Mucosa of rectum (tissue), 2 donors: ENCODE measurements around the gene SMPD4.
A peak's percentile ranks its signal among the peaks of the same experiment; 100 is the strongest.
"Not testable (repeated sequence)": the region's sequence is repeated elsewhere in the genome, so short reads cannot be mapped to it uniquely, and the experiment has no call there.

ENCODE experiments used
- H3K27ac ChIP-seq, 2 donors: one replicate each; pipeline ENCODE4 v1.7.0; 2013; ENCODE audit warnings: inconsistent platforms in 2 of 2, low read depth in 2 of 2, low read length in 2 of 2
- H3K27me3 ChIP-seq, 2 donors: one replicate each; pipeline ENCODE4 v1.7.0; 2013; ENCODE audit warnings: low read length in 2 of 2; ENCODE audit not compliant: control insufficient read depth in 2 of 2, insufficient read depth in 2 of 2
- H3K36me3 ChIP-seq, 2 donors: one replicate each; pipeline ENCODE4 v1.7.0; 2013; ENCODE audit warnings: low read length in 2 of 2; ENCODE audit not compliant: control insufficient read depth in 2 of 2, insufficient read depth in 2 of 2
- H3K4me1 ChIP-seq, 2 donors: one replicate each; pipeline ENCODE4 v1.7.0; 2013; ENCODE audit warnings: low read length in 2 of 2, mild to moderate bottlenecking in 1 of 2; ENCODE audit not compliant: control insufficient read depth in 2 of 2, insufficient read depth in 2 of 2
- H3K4me3 ChIP-seq, 2 donors: one replicate each; pipeline ENCODE4 v1.7.0; 2013; ENCODE audit warnings: low read length in 2 of 2
- H3K9ac ChIP-seq, 2 donors: one replicate each; pipeline ENCODE4 v1.7.0; 2013; ENCODE audit warnings: low read length in 2 of 2, low read depth in 1 of 2, mild to moderate bottlenecking in 1 of 2
- H3K9me3 ChIP-seq, 2 donors: one replicate each; pipeline ENCODE4 v1.7.0; 2013; ENCODE audit warnings: low read length in 2 of 2; ENCODE audit not compliant: control insufficient read depth in 2 of 2
- donor health status: healthy.
- donor health status: Normal muscosa, but diverticular disease.

SMPD4 gene

DNA sequence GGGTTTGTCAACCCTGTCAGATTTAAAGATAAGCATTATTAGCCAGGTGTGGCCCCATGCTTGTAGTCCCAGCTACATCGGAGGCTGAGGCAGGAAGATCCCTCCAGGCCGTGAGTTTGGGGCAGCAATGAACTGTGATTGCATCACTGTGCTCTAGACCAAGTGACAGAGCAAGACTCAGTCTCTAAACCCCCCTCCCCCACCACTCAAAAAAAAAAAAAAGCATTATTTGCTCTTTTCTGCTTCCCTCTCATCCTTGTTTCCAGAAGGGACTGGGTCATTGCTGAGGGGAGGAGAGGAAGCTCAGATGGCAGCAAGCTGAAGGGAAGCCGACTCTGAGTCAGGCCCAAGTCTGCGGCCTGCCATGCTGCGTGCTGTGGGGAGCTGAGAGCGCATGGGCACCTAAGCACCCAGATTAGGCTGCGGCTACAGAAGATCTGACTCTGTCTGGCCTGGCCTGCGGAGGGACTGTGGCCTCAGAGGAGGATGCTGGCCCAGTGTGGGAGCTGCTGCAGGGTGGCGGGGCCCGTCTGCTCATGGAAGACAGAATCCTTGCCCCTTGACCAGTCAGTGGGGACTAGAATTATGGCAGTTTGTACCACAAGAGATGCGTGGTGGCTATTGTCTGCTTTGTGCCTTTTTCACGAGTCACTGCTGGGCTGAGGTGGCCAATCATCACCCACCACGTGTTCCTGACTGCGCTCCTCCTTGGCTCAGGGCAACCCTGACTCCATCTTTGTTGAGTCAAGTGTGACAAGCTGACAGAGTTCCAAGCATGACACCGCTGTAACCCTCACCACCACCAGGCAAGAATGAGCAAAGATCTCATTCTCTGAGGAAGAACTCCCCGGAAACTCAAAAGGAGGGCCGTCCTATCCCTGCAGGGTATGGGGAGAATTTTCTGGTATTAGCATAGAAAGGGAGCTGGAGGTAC lies 6.7 kb upstream of the SMPD4 start:
- not testable (repeated sequence) for H3K27ac ChIP-seq, H3K27me3 ChIP-seq, H3K4me3 ChIP-seq, H3K4me1 ChIP-seq, H3K36me3 ChIP-seq, H3K9ac ChIP-seq, H3K9me3 ChIP-seq

DNA sequence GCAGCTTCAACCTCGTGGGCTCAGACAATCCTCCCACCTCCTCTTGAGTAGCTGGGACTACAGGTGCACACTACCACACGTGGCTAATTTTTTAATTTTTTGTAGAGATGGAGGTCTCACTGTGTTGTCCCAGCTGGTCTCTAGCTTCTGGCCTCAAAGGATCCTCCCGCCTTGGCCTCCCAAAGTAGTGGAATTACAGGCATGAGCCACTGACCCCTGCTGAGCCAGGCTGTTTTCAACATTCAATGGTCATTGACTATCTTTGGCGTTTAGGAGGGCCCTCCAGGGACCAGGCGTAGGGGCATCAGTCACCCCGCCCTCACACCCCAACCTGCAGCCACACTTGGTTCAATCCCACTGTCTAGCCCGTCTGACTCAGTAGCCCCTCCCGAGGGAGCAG lies 5.9 kb upstream of the SMPD4 start:
- Histone ChIP-seq H3K4me1 (peaks cover 5 to 9% of the 10 kb centered on the region in 2 donors), H3K9ac (no peak overlapping the region), H3K4me3 (no peak overlapping the region), H3K27ac (no peak overlapping the region), H3K36me3 (no peaks in the 10 kb centered on the region), H3K27me3 (no peaks in the 10 kb centered on the region), H3K9me3 (no peaks in the 10 kb centered on the region)

DNA sequence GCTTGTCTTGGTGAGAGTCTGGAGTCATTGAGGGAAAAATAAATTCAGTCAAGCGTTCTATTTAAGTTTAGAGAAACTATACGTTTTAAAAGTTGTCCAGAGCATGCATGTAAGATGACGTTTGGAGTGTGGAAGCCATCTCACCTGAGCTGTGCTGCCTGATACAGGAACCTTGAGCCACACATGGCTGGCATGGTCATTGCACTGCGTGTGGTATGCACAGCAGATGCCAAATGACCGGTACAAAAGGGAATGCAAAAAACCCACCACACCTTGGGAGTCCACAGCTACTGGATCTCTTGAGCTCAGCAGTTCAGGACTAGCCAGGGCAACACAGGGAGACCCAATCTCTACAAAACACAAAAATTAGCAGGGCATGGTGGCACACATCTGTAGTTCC lies 5.0 kb upstream of the SMPD4 start:
- H3K4me3 ChIP-seq = no peak overlapping the region

GRCh38 chr2:130185896-130186295 lies 4.5 kb upstream of the SMPD4 start:
- Histone ChIP-seq H3K27me3 (no peaks in the 10 kb centered on the region), H3K9me3 (no peaks in the 10 kb centered on the region), H3K27ac (no peak overlapping the region), H3K36me3 (no peaks in the 10 kb centered on the region), H3K4me1 (peaks cover 8 to 10% of the 10 kb centered on the region in 2 donors), H3K4me3 (no peak overlapping the region), H3K9ac (no peak overlapping the region)

More for the DNA sequence above, 5.0 kb upstream of the SMPD4 start:
- H3K27ac ChIP-seq = no peak overlapping the region
- H3K27me3 ChIP-seq = no peaks in the 10 kb centered on the region
- no peaks in the 10 kb centered on the region for H3K36me3 ChIP-seq
- H3K4me1 ChIP-seq = peaks cover 5 to 9% of the 10 kb centered on the region in 2 donors
- no peak overlapping the region for H3K9ac ChIP-seq
- no peaks in the 10 kb centered on the region for H3K9me3 ChIP-seq

DNA sequence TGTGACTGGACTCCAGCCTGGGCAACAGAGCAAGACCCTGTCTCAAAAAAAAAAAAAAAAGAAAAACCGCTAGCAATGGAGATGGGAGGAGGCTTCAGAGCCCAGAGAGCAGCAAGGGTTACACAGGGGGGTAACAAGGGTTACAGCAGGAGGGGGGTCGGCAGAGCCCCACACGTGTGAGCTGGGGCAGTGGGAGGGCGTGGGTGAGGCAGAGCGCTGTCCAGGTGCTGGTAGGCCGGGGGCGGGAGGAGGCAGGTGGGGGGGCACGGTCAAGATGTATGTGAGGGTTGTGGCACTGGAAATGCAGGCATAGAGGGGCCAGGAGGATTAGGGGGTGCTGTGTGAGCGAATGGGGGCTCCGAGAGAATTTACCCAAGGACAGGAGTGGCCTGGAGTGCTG lies 4.0 kb upstream of the SMPD4 start:
- peaks cover 13 to 14% of the 10 kb centered on the region in 2 donors for H3K4me1 ChIP-seq
- H3K27me3 ChIP-seq = no peaks in the 10 kb centered on the region
- no peak overlapping the region for H3K4me3 ChIP-seq
- H3K36me3 ChIP-seq = no peaks in the 10 kb centered on the region
- H3K9ac ChIP-seq = no peak overlapping the region
- H3K27ac ChIP-seq = no peak overlapping the region
- no peaks in the 10 kb centered on the region for H3K9me3 ChIP-seq

DNA sequence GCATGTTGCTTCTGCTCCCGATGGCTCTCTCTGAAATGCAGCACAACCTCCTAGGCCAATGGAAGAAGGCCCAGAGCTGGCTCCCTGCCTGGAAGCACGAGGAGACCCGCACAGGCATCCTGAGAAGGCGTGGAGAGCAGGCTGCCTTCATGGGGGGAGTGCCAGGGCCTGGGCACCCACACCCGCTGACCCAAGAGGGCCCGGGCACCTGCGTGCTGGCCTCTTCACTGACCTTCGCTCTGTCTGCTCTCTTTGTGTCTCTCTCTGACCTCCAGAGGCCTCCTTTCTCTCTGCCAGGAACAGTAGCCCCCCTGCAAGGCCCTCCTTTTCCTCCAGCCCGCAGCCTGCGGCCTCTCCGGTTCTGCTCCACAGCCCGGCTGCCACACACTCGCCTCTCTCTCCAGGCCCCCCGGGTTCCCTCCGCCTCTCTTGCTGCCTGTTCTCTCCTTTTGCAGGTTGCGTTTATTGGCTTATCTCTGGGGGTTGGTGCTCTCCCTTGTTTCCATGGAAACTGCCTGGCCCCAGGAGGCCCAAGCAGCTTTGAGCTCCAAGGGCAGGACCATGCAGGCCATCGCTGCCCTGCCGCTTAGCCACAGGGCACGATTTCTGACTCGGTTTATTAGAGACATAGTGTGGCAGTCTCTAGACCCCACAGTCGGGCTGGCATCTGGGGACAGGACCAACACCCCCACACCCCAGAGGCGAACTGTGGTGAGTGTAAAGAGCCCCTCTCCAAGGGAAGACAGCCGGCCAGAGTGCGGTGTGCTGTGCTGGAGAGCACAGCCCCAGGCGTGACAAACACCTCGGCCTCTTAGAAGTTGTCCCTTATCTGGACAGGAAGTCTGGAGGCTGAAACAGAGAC lies 2.3 kb upstream of the SMPD4 start:
- H3K36me3 ChIP-seq = peaks cover 0 to 2% of the 10 kb centered on the region in 2 donors
- no peaks in the 10 kb centered on the region for H3K9me3 ChIP-seq
- peaks cover 14 to 15% of the 10 kb centered on the region in 2 donors for H3K4me1 ChIP-seq
- peak overlapping the region in 1 of 2 donors; percentile 52 for H3K9ac ChIP-seq
- no peaks in the 10 kb centered on the region for H3K27me3 ChIP-seq
- peak overlapping the region; percentile 66 to 74 for H3K4me3 ChIP-seq
- H3K27ac ChIP-seq = no peak overlapping the region

GRCh38 chr2:130182826-130183511 lies 1.6 kb upstream of the SMPD4 start:
- Histone ChIP-seq H3K4me1 (peaks cover 14 to 15% of the 10 kb centered on the region in 2 donors), H3K27ac (peak overlapping the region in 1 of 2 donors; percentile 38), H3K9ac (peak overlapping the region; percentile 52 to 65), H3K4me3 (peak overlapping the region; percentile 66 to 74)
- H3K9me3 ChIP-seq, H3K27me3 ChIP-seq, H3K36me3 ChIP-seq: not testable (repeated sequence)

DNA sequence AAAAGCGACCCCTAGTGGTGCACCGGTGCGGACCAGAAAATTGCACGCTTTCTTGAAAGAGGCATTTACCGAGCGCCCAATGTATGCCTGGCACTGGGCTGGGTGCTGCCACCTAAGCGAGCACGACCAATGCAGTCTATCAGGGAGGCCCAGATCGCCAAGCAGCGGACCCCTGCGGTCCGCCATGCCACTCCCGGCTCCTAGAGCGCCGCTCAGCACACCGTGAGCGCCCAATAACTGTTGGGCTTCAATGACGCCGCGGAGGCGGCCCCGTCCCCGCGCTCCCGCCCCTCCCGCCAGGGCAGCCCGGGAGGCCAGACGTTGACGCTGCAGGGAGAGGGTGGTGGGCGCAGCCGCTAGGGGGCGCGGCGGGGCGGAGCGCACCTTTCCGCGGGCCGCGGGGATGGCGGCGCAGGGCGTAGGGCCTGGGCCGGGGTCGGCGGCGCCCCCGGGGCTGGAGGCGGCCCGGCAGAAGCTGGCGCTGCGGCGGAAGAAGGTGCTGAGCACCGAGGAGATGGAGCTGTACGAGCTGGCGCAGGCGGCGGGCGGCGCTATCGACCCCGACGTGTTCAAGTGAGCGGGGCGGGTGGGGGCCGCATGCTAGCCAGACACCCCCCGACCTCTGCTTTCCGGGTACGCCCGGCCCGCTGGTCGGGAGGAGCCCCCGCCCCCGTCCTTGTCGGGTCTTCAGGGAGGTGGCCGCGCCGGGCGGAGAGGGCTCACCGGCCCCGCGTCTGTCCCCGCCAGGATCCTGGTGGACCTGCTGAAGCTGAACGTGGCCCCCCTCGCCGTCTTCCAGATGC lies 679 bp upstream of the SMPD4 start, which contains the start of gene MZT2B:
Gene MZT2B (plus strand): TSS at position 383 of the 803 bp plus-strand sequence. CDS start 21 bp downstream, at position 404.
- H3K27ac ChIP-seq = peak within 1 kb of the TSS; percentile 83 to 94

More for the DNA sequence above, 679 bp upstream of the SMPD4 start, which contains the start of gene MZT2B:
- peaks cover 14 to 15% of the 10 kb centered on the region in 2 donors for H3K4me1 ChIP-seq
- not testable (repeated sequence) for H3K27me3 ChIP-seq, H3K9me3 ChIP-seq, H3K36me3 ChIP-seq
- peak within 1 kb of the TSS; percentile 96 for H3K4me3 ChIP-seq
- peak within 1 kb of the TSS; percentile 83 to 90 for H3K9ac ChIP-seq
